Spleen (tissue), 11 donors: ENCODE data around the gene PHEX. TPM values are rescaled to one million over a fixed set of nuclear protein-coding genes. Genes with fewer than 3 reads are reported as not detected.

Experiments used
- DNase-seq: peaks from one replicate; pipeline ENCODE4 v3.0.0-alpha.2; 2020
- H3K27ac ChIP-seq, 8 donors: fragments of 200-600 bp; sonication (generic) in 7 of 8; 1 replicate in 4 of 8; 2 replicates in 4 of 8; pipeline versions ENCODE4 v1.5.0 to v1.8.0; 2016 to 2021; ENCODE audit warnings: inconsistent platforms in 4 of 8, mild to moderate bottlenecking in 4 of 8, moderate library complexity in 1 of 8
- H3K27me3 ChIP-seq, 7 donors: fragments of 200-600 bp; sonication (generic) in 6 of 7; replicated peaks in 1 of 7; 1 replicate in 4 of 7; 2 replicates in 3 of 7; pipeline versions ENCODE4 v1.5.0 to v1.8.0; 2016 to 2021; ENCODE audit warnings: inconsistent platforms in 3 of 7, mild to moderate bottlenecking in 1 of 7
- H3K36me3 ChIP-seq, 6 donors: fragments of 200-600 bp; sonication (generic) in 5 of 6; 1 replicate in 4 of 6; 2 replicates in 2 of 6; pipeline versions ENCODE4 v1.5.0 to v1.8.0; 2016 to 2021; ENCODE audit warnings: inconsistent platforms in 2 of 6
- H3K4me1 ChIP-seq, 6 donors: fragments of 200-600 bp; sonication (generic) in 5 of 6; 1 replicate in 3 of 6; 2 replicates in 3 of 6; pipeline versions ENCODE4 v1.5.0 to v1.8.0; 2016 to 2021; ENCODE audit warnings: inconsistent platforms in 3 of 6
- H3K4me3 ChIP-seq, 8 donors: fragments of 200-600 bp; sonication (generic) in 7 of 8; 1 replicate in 4 of 8; 2 replicates in 4 of 8; pipeline versions ENCODE4 v1.5.0 to v1.8.0; 2016 to 2021; ENCODE audit warnings: inconsistent platforms in 4 of 8, mild to moderate bottlenecking in 4 of 8, moderate library complexity in 2 of 8
- H3K9me3 ChIP-seq, 8 donors: fragments of 200-600 bp; sonication (generic) in 7 of 8; 1 replicate in 4 of 8; 2 replicates in 4 of 8; pipeline versions ENCODE4 v1.5.0 to v1.8.0; 2016 to 2021; ENCODE audit warnings: inconsistent platforms in 4 of 8
- CTCF ChIP-seq, 11 experiments: fragments of 200-600 bp in 7 of 11; fragments of 450-650 bp in 4 of 11; sonication (generic) in 4 of 11; IDR thresholded peaks in 8 of 11; conservative IDR thresholded peaks in 3 of 11; 1 replicate in 7 of 11; 2 replicates in 4 of 11; pipeline versions ENCODE4 v1.4.0 to v1.8.0; 2016 to 2021; ENCODE audit warnings: antibody characterized with exemption in 11 of 11, inconsistent platforms in 4 of 11, mild to moderate bottlenecking in 1 of 11
- POLR2A ChIP-seq, 3 donors: fragments of 450-650 bp; IDR thresholded peaks; one replicate each; pipeline ENCODE4 v1.5.1; 2017; ENCODE audit warnings: antibody characterized with exemption in 3 of 3, mild to moderate bottlenecking in 1 of 3
- POLR2AphosphoS5 ChIP-seq, 3 donors: sonication (generic); formaldehyde crosslinking; IDR thresholded peaks; one replicate each; pipeline ENCODE4 v1.5.1; 2017; ENCODE audit warnings: antibody characterized with exemption in 3 of 3
- WGBS, 5 donors: extraction: QIAGEN DNeasy Blood & Tissue Kit in 3 of 5; methylation state at CpG; one replicate each; pipeline versions ENCODE4 v1.1.5 to v1.1.7; 2013 to 2018; 5-methylcytosine and 5-hydroxymethylcytosine counted together
- intact Hi-C: fragments of 100-400 bp; cut with DNase I; formaldehyde crosslinking; loops from one replicate; pipeline ENCODE4 v1.15.0; 2023; ENCODE audit warnings: low total_unique reads
- polyA plus RNA-seq, 3 donors: library from polyadenylated mRNA; stranded (reverse); fragments of 200-250 nt; gene quantifications; one replicate each; pipeline ENCODE4 v1.2.1, GENCODE V29; 2013
- total RNA-seq, 7 donors: library from RNA; depleted of rRNA in 3 of 7; stranded (reverse); fragments of >200 nt in 3 of 7; fragmentation: NEBNext Ultra II Directional in 4 of 7; extraction: Animal tissue kit (Norgen Biotek cat#: 25700) in 4 of 7; gene quantifications; one replicate each; pipeline versions ENCODE4 v1.1.0 to v1.2.1, GENCODE V29; 2016 to 2021
- donor health status: healthy with polysubstance abuse.
- donor health status: DM: no; HTN: no; CAD: no; lungs with moderate emphysema.
- donor health status: DM: no; HTN: no; CAD: no.
- donor health status: Bipolar disorder and iron deficiency.
- donor health status: healthy.
- donor health status: DM: no; HTN: no; CAD: no.
- donor health status: DM: yes; HTN: yes; CAD: no.

Gene PHEX
- total and polyA plus RNA-seq, 10 donors = 0.13 to 1.5 (median 0.54) TPM

DNA sequence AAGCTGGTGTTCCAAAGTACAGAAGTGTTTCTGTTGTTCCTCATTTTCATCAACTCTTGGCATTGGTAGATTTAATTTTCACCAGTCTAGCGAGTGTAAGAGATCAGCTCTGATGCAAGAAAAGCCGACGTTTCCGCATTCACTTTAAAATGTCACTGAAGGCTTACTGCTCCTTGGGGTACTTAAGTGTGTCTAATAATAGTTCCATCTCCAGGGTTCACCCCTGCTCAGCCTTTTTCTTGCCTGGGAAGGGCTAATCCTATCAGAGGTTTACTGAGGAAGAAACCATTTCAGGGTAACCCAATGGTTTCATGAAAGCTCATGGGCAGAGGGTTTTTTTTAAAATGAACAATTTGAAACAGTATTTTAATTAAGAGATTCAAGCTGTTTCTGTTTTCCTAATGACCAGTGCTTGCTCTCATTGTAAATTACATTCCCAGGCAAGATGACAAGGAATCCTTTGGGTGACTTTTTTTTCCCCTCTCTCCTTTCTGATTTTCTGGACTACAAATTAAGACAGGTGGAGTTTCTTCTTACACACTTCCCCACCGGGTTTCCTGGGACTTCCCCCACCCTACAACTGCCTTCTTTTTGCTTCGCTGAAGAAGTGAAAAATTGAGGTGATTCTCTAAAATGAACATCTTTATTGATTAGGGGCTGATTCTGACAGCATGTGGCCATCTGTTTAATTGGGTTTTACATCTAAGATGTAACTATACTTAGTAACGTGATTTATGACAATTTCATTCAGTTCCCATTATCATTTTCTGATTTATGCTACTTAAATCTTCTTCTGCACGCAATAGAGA, 161.9 kb downstream of the PHEX start:
- peaks cover 0 to 12% (median 0%) of the 10 kb centered on the region in 7 donors for H3K27me3 ChIP-seq
- no peaks in the 10 kb centered on the region for H3K36me3 ChIP-seq
- DNase-seq = no peak
- H3K4me1 ChIP-seq = peaks cover 0 to 5% (median 0%) of the 10 kb centered on the region in 6 donors
- no peaks in the 10 kb centered on the region for H3K9me3 ChIP-seq
- no peak overlapping the region for H3K4me3 ChIP-seq
- no peak overlapping the region for H3K27ac ChIP-seq
- TF ChIP-seq CTCF (IDR thresholded peaks at IDR 0.05 in 8 of 11, conservative IDR thresholded peaks at IDR 0.05 in 3 of 11) (no peak), POLR2AphosphoS5 (IDR thresholded peaks at IDR 0.05) (no peak), POLR2A (IDR thresholded peaks at IDR 0.05) (no peak)
- 58 to 68% (median 62%) methylated on average over 8 of the region's 8 CpGs for WGBS, 5 donors
- intact Hi-C loops = no loop called here

- Histone ChIP-seq H3K4me1 (peaks cover 0 to 5% (median 0%) of the 10 kb centered on the region in 6 donors), H3K27me3 (peaks cover 0 to 12% (median 0%) of the 10 kb centered on the region in 7 donors), H3K27ac (no peak overlapping the region), H3K4me3 (no peak overlapping the region), H3K36me3 (no peaks in the 10 kb centered on the region), H3K9me3 (no peaks in the 10 kb centered on the region)
- 49 to 74% (median 57%) methylated on average over 1 of the region's 1 CpG for WGBS, 5 donors
- intact Hi-C loops = no loop called here
- DNase-seq = no peak
- TF ChIP-seq POLR2A (IDR thresholded peaks at IDR 0.05) (no peak), POLR2AphosphoS5 (IDR thresholded peaks at IDR 0.05) (no peak), CTCF (IDR thresholded peaks at IDR 0.05 in 8 of 11, conservative IDR thresholded peaks at IDR 0.05 in 3 of 11) (no peak)
Measured at GRCh38 chrX:22194660-22194945, 162.5 kb downstream of the PHEX start.

DNA sequence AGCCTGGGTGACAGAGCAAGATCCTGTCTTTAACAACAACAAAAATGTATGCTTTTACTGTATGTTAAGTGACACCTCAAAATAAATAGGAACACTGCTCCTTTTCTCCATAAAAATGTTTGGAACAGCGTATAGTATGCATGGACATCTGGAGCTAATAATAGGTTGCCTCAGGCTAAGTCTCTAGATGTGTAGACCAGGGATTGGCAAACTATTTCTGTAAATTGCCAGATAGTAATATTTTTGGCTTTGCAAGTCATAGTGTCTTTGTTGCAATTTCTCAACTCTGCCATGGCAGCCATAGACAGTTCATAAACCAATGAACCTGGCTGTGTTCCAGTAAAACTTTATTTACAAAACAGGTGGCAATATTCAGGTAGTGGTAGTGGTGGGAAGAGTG, 164.0 kb downstream of the PHEX start:
- H3K9me3 ChIP-seq = no peaks in the 10 kb centered on the region
- no peak overlapping the region for H3K27ac ChIP-seq
- TF ChIP-seq CTCF (IDR thresholded peaks at IDR 0.05 in 8 of 11, conservative IDR thresholded peaks at IDR 0.05 in 3 of 11) = no peak
- TF ChIP-seq POLR2AphosphoS5 (IDR thresholded peaks at IDR 0.05) = no peak
- no peak for TF ChIP-seq POLR2A (IDR thresholded peaks at IDR 0.05)

GRCh38 chrX:22202251-22202650, 170.1 kb downstream of the PHEX start:
- Histone ChIP-seq H3K4me1 (no peaks in the 10 kb centered on the region), H3K9me3 (no peaks in the 10 kb centered on the region), H3K36me3 (no peaks in the 10 kb centered on the region), H3K27ac (no peak overlapping the region), H3K4me3 (no peak overlapping the region), H3K27me3 (no peaks in the 10 kb centered on the region)
- DNase-seq = no peak
- intact Hi-C loops = no loop called here
- TF ChIP-seq POLR2A (IDR thresholded peaks at IDR 0.05) (no peak), POLR2AphosphoS5 (IDR thresholded peaks at IDR 0.05) (no peak), CTCF (IDR thresholded peaks at IDR 0.05 in 8 of 11, conservative IDR thresholded peaks at IDR 0.05 in 3 of 11) (no peak)

More for the DNA sequence above, 164.0 kb downstream of the PHEX start:
- Histone ChIP-seq H3K27me3 (peaks cover 0 to 9% (median 0%) of the 10 kb centered on the region in 7 donors), H3K36me3 (no peaks in the 10 kb centered on the region), H3K4me1 (peaks cover 0 to 5% (median 0%) of the 10 kb centered on the region in 6 donors), H3K4me3 (no peak overlapping the region)
- intact Hi-C loops = no loop called here
- 50 to 93% (median 91%) methylated on average over 1 of the region's 1 CpG for WGBS, 5 donors
- no peak for DNase-seq
